Lower leg skin (tissue), 3 donors: ENCODE results near the gene CCDC57.

Source experiments
- POLR2A ChIP-seq, 2 donors: fragments of 450-650 bp; IDR thresholded peaks; one replicate each; pipeline ENCODE4 v1.6.1; 2016 to 2017; ENCODE audit warnings: antibody characterized with exemption in 2 of 2, mild to moderate bottlenecking in 1 of 2, moderate library complexity in 1 of 2
- TF ChIP-seq, protein P1 (sequence below), 3 donors: fragments of 450-650 bp; IDR thresholded peaks; one replicate each; pipeline ENCODE4 v1.5.1; 2016; ENCODE audit warnings: antibody characterized with exemption in 3 of 3, mild to moderate bottlenecking in 3 of 3, moderate library complexity in 2 of 3

DNA sequence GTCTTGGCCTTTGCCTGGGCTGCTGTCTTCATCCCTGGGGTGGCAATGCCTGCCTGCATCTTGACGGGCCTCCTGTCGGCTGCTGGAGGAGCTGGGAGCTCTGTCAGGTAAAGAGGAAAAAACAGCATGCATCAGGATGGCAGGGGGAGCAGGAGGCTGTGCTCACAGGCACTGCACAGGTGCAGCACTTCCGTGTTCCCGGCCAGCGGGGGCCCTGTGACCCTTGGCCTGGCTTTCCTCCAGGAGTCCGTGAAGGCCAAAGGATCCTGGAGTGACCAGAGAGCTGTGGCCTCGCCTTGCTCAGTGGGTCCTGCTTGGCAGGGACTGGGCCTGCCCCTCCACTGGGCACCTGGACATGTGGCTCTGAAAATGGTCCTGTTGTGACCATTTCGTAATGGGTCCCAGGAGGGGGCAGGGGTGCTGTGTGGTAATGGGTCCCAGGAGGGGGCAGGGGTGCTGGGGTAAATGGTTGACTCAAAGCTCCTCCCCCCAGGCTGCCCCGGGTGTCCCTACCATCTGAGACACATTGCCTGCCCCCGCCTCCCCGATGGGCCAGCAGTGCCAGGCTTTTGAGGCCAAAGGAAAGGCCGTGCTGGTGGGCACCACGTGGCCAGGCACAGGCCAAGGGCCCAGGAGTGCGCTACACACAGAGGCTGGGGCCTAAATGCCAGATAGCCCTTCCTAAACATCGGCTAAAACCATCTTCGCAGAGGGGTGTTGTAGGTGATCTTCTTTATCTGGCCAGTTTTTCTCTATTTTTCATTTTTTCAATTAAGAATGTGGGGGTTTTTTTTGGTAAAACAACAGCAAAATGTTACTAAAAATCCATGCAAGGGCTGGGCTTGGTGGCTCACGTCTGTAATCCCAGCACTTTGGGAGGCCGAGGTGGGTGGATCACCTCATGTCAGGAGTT is 110.6 kb downstream of the CCDC57 start:
- TF ChIP-seq, protein P1, sequence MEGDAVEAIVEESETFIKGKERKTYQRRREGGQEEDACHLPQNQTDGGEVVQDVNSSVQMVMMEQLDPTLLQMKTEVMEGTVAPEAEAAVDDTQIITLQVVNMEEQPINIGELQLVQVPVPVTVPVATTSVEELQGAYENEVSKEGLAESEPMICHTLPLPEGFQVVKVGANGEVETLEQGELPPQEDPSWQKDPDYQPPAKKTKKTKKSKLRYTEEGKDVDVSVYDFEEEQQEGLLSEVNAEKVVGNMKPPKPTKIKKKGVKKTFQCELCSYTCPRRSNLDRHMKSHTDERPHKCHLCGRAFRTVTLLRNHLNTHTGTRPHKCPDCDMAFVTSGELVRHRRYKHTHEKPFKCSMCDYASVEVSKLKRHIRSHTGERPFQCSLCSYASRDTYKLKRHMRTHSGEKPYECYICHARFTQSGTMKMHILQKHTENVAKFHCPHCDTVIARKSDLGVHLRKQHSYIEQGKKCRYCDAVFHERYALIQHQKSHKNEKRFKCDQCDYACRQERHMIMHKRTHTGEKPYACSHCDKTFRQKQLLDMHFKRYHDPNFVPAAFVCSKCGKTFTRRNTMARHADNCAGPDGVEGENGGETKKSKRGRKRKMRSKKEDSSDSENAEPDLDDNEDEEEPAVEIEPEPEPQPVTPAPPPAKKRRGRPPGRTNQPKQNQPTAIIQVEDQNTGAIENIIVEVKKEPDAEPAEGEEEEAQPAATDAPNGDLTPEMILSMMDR (IDR thresholded peaks at IDR 0.05), result no peak
- no peak for TF ChIP-seq POLR2A (IDR thresholded peaks at IDR 0.05)
